HG02642 (cell line): ENCODE measurements around the gene RS1.

ENCODE experiments used
- ATAC-seq: cut with Tn5 transposase; IDR thresholded peaks from one replicate; pipeline ENCODE4 v1.9.1; 2021; ENCODE audit warnings: mild to moderate bottlenecking; ENCODE audit not compliant: unreplicated experiment, poor library complexity

Gene RS1

GRCh38 chrX:18613930-18614639, 57.8 kb downstream of the RS1 start:
- no peak for ATAC-seq

DNA sequence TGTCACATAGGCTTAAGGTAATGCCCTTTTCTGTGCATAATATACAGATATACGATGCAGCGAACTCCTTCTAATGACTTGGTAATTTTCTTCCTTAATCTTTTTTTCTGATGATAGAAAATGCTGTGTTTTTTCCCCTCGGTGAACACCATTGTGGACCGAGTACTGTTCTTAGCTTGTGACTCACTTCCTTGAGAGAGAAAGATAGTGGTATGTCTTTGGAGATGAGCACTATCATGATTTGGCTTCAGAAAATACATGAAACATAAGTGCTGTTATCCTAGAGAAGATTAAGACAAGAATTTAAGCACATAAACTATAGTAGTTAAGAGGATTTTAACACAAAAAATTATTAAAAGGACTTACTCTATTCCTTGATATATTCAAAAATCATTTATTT, 63.9 kb downstream of the RS1 start:
- ATAC-seq: no peak

DNA sequence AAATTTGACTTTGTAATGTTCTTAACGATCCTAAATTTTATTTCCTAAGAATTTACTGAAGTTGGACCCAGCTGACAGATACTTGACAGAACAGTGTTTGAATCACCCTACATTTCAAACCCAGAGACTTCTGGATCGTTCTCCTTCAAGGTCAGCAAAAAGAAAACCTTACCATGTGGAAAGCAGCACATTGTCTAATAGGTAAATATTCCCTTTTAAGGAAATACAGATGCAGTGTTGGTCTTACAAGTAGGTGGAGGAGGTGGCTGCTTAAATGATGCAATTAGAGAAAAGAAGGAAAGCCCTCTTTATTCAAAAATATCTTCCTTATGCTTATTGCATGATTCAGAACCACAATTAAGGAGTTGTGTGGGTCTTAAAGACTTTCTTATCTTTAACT, 73.5 kb downstream of the RS1 start:
- no peak for ATAC-seq

GRCh38 chrX:18596096-18596495, 75.8 kb downstream of the RS1 start:
- no peak for ATAC-seq

- ATAC-seq: no peak
These were observed 77.8 kb downstream of the RS1 start for GRCh38 chrX:18594079-18594478.

GRCh38 chrX:18591834-18592233, 80.1 kb downstream of the RS1 start:
- ATAC-seq: no peak
